Measurements from ENCODE around the gene CLPTM1.
A peak's percentile ranks its signal among the peaks of the same experiment; 100 is the strongest.

Gene CLPTM1

GRCh38 chr19:44988273-44988672 is 33.1 kb downstream of the CLPTM1 start:
- DNase-seq (ENCODE audit: extremely low read depth, low read depth), result no peak
- TF ChIP-seq, protein P1, sequence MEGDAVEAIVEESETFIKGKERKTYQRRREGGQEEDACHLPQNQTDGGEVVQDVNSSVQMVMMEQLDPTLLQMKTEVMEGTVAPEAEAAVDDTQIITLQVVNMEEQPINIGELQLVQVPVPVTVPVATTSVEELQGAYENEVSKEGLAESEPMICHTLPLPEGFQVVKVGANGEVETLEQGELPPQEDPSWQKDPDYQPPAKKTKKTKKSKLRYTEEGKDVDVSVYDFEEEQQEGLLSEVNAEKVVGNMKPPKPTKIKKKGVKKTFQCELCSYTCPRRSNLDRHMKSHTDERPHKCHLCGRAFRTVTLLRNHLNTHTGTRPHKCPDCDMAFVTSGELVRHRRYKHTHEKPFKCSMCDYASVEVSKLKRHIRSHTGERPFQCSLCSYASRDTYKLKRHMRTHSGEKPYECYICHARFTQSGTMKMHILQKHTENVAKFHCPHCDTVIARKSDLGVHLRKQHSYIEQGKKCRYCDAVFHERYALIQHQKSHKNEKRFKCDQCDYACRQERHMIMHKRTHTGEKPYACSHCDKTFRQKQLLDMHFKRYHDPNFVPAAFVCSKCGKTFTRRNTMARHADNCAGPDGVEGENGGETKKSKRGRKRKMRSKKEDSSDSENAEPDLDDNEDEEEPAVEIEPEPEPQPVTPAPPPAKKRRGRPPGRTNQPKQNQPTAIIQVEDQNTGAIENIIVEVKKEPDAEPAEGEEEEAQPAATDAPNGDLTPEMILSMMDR (IDR thresholded peaks at IDR 0.05; ENCODE audit: low read depth, low read length), result no peak

- peak; percentile 14 for DNase-seq (ENCODE audit: extremely low read depth, low read depth)
- TF ChIP-seq, protein P1 (IDR thresholded peaks at IDR 0.05; ENCODE audit: low read depth, low read length), result peak; percentile 64
These were observed 33.8 kb downstream of the CLPTM1 start for GRCh38 chr19:44988896-44989556.

DNA sequence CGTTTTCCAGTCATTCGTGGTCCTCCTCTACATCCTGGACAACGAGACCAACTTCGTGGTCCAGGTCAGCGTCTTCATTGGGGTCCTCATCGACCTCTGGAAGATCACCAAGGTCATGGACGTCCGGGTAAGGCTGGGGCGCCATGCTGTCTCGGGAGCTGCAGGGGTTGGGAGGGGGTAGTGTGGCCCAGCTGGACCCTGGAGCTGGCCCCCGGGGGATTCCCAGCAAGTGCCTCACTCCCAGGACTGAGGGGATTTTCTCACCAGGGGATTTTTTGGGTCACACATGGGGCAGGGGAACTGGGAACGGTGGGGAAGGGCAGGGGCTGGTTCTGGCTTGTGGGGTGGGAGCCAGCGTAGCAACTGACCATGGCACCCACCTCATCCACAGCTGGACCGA is 35.3 kb downstream of the CLPTM1 start:
- TF ChIP-seq, protein P1 (IDR thresholded peaks at IDR 0.05; ENCODE audit: low read depth, low read length), result no peak
- DNase-seq (ENCODE audit: extremely low read depth, low read depth), result no peak

DNA sequence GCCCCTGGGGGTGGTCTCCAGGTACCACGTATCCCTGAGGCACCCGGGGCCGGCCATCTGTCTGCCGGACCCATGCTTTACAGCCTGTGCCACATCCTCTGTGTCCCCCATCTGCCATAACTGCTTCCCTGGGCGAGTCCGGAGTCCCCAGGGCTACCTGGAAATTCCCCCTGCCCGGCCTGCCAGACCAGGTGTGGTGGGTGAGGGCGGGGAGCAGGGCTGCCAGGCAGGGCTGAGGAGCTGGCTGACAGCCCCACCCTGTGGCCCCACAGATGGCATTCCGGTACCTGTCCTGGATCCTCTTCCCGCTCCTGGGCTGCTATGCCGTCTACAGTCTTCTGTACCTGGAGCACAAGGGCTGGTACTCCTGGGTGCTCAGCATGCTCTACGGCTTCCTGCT is 35.8 kb downstream of the CLPTM1 start:
- TF ChIP-seq, protein P1 (IDR thresholded peaks at IDR 0.05; ENCODE audit: low read depth, low read length), result no peak
- no peak for DNase-seq (ENCODE audit: extremely low read depth, low read depth)

GRCh38 chr19:44992336-44993163 is 37.4 kb downstream of the CLPTM1 start:
- TF ChIP-seq, protein P1 (IDR thresholded peaks at IDR 0.05; ENCODE audit: low read depth, low read length), result no peak
- no peak for DNase-seq (ENCODE audit: extremely low read depth, low read depth)

DNA sequence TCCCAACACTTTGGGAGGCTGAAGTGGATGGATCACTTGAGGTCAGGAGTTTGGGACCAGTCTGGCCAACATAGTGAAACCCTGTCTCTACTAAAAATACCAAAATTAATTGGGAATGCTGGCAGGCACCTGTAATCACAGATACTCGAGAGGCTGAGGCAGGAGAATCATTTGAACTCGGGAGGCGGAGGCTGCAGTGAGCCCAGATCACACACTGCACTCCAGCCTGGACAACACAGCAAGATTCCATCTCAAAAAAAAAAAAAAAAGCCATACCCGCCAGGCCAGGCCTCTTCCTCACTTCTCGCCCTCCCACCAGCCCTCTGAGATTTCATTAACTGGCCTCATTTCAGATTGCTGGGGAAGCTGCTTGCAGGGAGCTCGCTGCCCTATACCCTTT is 38.3 kb downstream of the CLPTM1 start:
- no peak for DNase-seq (ENCODE audit: extremely low read depth, low read depth)
- TF ChIP-seq, protein P1 (IDR thresholded peaks at IDR 0.05; ENCODE audit: low read depth, low read length), result no peak

- TF ChIP-seq, protein P1 (IDR thresholded peaks at IDR 0.05; ENCODE audit: low read depth, low read length), result no peak
- DNase-seq (ENCODE audit: extremely low read depth, low read depth), result no peak
These were observed 38.9 kb downstream of the CLPTM1 start for GRCh38 chr19:44993926-44994537.
